ENCODE data around the gene RGS12.

Gene RGS12

DNA sequence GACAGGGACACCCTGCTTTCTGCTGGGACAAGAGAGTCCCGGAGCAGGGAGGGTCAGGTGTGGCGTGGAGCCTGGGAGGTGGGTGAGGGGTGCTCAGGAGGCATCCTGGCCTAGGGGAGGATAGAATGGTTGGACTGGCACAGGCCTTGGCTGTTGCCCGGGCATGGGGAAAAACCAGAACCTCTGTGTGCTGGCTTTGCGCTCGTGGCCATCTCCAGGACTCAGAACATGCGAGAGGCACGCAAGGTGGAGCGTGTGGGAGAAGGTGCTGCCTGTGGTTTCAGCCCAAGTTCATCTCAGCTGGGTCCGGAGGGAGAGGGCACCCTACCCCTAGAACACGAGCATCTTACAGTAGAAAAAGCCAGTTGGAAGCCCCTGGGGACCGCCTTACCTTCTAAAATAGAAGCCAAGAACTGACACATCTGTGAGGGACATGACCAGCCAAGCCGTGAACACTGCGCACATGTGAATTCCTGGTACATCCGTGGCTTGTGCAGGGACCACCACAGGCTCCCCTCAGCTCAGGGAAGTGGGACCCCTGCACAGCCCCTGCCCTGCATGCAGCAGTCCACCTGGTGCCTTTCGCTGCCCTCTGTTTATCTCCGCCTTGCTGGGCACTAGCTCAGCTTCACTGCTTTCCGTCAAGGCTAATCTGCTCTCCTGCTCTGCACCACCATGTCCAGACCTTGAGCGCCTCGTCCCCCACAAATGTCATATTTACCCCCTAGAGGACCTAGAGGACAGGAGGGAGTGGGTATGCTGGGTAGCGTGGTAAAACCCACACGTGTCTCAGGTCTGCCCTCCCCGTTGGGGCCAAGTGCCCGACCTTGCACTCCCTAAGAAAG, 30.4 kb upstream of the RGS12 start:
- DNase-seq (ENCODE audit: insufficient read length, low spot score) (peak; percentile 10), FAIRE-seq (no peak)
- TF ChIP-seq POLR2AphosphoS5 (IDR thresholded peaks at IDR 0.05; ENCODE audit: low read depth, low read length) (no peak), TAF1 (IDR thresholded peaks at IDR 0.05; ENCODE audit: low read depth, low read length) (no peak), POLR2A (IDR thresholded peaks at IDR 0.05; ENCODE audit: low read depth, low read length) (no peak), SPI1 (IDR thresholded peaks at IDR 0.05; ENCODE audit: low read depth, low read length) (no peak), POU2F2 (IDR thresholded peaks at IDR 0.05; ENCODE audit: low read depth, low read length) (no peak), PAX5 (IDR thresholded peaks at IDR 0.05; ENCODE audit: insufficient read depth, low read length, severe bottlenecking) (no peak)

DNA sequence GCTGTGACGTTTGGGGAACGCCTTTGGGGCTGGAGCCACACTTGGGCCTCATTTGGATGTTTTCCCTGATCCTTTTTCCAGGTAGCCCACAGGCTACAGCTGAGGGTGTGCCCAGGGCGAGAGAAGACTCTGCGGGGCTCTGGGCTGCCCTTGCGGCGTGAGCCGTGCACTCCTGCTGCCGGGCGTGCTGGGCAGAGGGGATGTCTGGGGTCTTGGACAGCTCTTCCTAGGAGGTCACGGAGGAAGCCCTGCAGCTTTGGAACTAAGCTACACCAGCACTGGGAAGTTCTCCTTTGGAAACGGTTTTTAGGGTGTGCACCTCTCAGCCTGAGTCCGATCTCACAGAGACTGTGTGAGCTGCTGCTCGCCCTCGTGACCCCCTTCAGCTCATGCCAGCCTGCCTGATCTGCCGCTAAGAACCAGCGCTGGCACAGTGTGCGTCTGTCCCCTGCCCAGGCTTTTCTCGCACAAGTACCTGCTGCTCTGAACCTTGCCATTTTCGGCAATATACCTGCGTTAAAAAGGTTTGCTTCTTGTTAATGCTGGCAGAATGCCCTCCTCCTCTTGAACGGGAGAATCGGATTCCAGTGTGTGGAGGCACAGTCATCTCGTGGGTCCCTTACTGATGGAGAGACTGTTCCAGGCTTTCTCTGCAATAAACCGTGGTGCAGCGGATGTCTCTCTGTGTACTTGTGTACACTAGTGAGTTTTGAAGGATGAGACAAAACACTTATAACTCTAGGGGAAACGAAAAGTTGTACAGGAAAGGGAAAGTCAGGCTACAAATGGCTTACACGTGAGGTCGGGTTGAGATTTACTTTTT, 29.6 kb upstream of the RGS12 start:
- TF ChIP-seq TAF1 (IDR thresholded peaks at IDR 0.05; ENCODE audit: low read depth, low read length) (no peak), POLR2AphosphoS5 (IDR thresholded peaks at IDR 0.05; ENCODE audit: low read depth, low read length) (no peak), SPI1 (IDR thresholded peaks at IDR 0.05; ENCODE audit: low read depth, low read length) (no peak), PAX5 (IDR thresholded peaks at IDR 0.05; ENCODE audit: insufficient read depth, low read length, severe bottlenecking) (no peak), POU2F2 (IDR thresholded peaks at IDR 0.05; ENCODE audit: low read depth, low read length) (no peak), POLR2A (IDR thresholded peaks at IDR 0.05; ENCODE audit: low read depth, low read length) (no peak)
- DNase-seq (ENCODE audit: insufficient read length, low spot score) (peak; percentile 10), FAIRE-seq (no peak)

DNA sequence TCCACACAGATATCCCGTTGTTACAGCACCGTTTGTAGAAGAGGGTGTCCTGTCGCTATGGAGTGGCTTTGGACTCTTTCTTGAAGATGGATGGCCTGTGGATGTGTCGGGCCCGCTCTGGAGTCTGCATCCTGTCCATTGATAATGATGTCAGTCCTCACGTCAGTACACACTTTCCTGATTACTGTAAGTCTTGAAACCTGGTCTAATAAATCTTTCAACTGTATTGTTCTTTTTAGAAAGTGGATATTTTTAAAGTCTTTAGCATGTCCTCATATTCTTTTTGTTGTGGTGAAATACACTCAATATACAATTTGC, 29.0 kb upstream of the RGS12 start:
- FAIRE-seq: no peak
- DNase-seq (ENCODE audit: insufficient read length, low spot score): no peak
- TF ChIP-seq SPI1 (IDR thresholded peaks at IDR 0.05; ENCODE audit: low read depth, low read length) (no peak), POLR2AphosphoS5 (IDR thresholded peaks at IDR 0.05; ENCODE audit: low read depth, low read length) (no peak), PAX5 (IDR thresholded peaks at IDR 0.05; ENCODE audit: insufficient read depth, low read length, severe bottlenecking) (no peak), POLR2A (IDR thresholded peaks at IDR 0.05; ENCODE audit: low read depth, low read length) (no peak), POU2F2 (IDR thresholded peaks at IDR 0.05; ENCODE audit: low read depth, low read length) (no peak), TAF1 (IDR thresholded peaks at IDR 0.05; ENCODE audit: low read depth, low read length) (no peak)

DNA sequence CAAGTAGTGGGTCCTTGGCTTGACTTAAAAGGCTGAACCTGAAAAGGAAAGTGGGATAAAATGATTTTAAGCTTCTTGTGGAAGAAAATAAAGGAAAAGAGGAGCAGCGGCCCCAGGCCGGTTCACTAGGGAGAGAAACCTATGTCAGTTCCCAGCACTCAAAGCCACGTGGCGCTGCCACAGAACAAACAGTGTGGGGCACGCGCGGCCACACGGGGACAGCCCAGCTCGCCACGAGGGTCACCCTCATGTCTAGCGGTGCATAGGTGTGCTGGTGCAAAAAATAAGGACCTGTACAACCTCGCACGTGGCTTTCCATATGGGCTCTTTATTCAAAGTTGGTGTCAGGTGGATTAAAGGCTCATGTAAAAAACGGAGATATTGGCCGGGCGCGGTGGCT, 26.7 kb upstream of the RGS12 start:
- DNase-seq (ENCODE audit: insufficient read length, low spot score) (no peak), FAIRE-seq (no peak)
- no peak for TF ChIP-seq POLR2A (IDR thresholded peaks at IDR 0.05; ENCODE audit: low read depth, low read length)

DNA sequence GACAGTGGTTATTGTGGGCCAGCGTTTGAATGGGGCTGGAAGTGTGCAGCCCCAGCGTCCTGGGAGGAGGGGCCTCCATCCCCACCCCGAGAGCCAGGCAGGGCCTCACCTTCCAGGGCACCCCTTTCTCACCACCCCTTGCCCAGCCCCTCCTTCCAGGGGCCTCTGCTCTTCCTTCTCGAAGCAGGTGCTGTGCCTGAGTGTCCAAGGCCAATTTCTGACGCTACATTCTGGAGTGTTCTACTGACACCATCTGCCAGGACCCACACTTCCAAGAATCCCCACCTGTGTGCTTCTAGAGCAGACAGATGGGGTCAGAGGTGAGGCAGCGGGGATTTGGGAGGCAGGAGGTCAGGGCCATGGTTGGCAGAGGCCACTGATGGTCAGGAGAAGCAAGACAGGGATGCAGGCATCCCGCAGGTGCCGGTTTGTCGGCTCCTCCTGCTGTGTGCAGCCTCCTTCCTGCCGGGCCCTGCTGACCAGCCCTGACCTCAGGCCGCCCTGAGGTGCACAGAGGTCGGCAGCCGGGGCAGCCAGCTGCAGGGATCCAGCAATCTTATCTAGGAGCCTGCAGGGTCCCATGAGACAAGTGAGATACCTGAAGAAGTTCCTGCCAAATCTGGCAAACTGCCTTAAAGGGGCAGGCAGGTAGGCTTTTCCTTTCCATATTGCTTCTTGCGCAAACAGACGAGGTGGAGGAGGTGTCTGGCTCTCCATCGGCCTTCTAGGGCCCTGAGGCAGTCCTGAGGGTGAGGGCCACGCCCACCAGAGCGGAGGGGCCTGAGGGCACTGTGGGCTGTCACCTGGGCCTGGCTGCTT, 25.0 kb upstream of the RGS12 start:
- no peak for FAIRE-seq
- no peak for DNase-seq (ENCODE audit: insufficient read length, low spot score)
- no peak for TF ChIP-seq POLR2AphosphoS5 (IDR thresholded peaks at IDR 0.05; ENCODE audit: low read depth, low read length)
- TF ChIP-seq SPI1 (IDR thresholded peaks at IDR 0.05; ENCODE audit: low read depth, low read length): no peak
- TF ChIP-seq PAX5 (IDR thresholded peaks at IDR 0.05; ENCODE audit: insufficient read depth, low read length, severe bottlenecking): no peak
- no peak for TF ChIP-seq TAF1 (IDR thresholded peaks at IDR 0.05; ENCODE audit: low read depth, low read length)
- TF ChIP-seq POLR2A (IDR thresholded peaks at IDR 0.05; ENCODE audit: low read depth, low read length): no peak
- no peak for TF ChIP-seq POU2F2 (IDR thresholded peaks at IDR 0.05; ENCODE audit: low read depth, low read length)

DNA sequence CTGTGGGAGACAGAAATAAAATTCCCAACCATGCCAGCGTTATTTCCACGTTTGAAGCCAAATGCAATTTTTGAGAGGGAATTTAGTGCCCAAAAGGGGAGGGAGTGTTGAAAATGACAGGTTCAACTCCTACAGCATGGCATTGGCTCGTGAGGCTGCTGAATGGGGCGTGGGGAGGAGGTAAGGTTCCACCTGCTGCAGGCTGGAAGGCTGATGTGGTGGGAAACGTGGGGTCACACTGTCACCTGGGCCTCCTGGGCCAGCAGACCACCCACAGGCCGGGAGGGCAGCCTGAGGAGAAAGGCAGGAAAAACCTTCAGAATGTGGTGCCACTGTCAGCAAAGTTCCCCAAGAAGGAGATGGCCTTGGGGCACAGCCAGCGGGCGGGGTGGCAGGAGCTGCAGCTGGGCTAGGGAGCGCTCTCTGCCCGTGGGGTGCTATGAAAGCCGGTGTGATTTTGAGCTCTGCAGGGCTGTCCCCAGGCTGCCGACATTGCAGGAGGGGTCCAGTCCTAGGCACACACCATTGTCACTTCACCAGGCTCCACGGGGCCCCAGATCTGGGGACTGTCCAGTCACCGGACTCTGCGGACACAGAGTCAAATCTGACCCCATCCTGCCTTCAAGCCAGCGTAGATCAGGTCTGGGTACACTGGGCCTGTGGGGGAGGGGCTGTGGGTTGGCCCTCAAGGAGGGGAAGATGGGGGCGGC, 24.3 kb upstream of the RGS12 start:
- TF ChIP-seq TAF1 (IDR thresholded peaks at IDR 0.05; ENCODE audit: low read depth, low read length) (no peak), POLR2A (IDR thresholded peaks at IDR 0.05; ENCODE audit: low read depth, low read length) (no peak), POLR2AphosphoS5 (IDR thresholded peaks at IDR 0.05; ENCODE audit: low read depth, low read length) (no peak), POU2F2 (IDR thresholded peaks at IDR 0.05; ENCODE audit: low read depth, low read length) (no peak), SPI1 (IDR thresholded peaks at IDR 0.05; ENCODE audit: low read depth, low read length) (no peak), PAX5 (IDR thresholded peaks at IDR 0.05; ENCODE audit: insufficient read depth, low read length, severe bottlenecking) (no peak)
- DNase-seq (ENCODE audit: insufficient read length, low spot score) (no peak), FAIRE-seq (no peak)

DNA sequence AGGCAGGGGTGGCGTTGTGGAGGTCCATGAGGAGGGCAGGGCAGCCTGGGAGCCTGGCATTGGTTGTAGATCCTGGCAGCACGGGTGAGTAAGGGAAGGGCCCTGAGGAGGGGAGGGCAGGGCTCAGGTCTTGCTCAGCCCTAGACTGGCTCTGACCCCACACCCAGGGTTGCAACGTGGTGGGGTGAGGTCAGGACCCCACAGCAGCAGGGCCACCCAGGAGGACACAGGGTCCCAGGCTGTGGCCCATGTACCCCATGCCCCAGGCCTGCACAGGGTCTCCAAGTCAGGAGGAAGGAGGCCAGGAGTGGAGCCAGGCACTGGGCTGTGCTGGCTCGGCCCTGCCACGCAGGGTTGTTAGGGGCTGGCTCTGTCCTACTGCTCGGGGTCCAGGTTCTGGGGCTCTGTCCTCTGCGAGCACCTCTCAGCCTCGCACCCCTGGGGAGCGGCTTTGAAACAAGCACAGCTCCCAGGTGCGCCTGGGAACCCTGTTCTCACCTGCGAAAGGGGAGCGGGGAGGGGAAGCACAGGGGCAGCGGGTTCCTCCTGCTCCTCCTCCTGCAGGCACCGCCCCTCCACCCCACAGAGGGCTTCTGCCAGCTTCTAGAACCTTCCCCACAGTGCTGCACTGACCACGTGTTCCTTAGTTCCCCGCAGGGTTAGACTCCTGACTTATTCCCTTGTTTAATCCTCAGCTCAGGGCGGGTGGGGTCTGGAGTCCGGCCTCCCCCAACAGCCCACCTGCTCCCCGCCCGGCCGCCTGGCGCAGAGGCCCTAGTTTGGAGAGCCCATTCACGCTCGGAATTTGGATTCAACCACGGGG, 23.5 kb upstream of the RGS12 start:
- no peak for TF ChIP-seq POU2F2 (IDR thresholded peaks at IDR 0.05; ENCODE audit: low read depth, low read length)
- no peak for TF ChIP-seq POLR2AphosphoS5 (IDR thresholded peaks at IDR 0.05; ENCODE audit: low read depth, low read length)
- TF ChIP-seq TAF1 (IDR thresholded peaks at IDR 0.05; ENCODE audit: low read depth, low read length): no peak
- no peak for TF ChIP-seq SPI1 (IDR thresholded peaks at IDR 0.05; ENCODE audit: low read depth, low read length)
- no peak for TF ChIP-seq POLR2A (IDR thresholded peaks at IDR 0.05; ENCODE audit: low read depth, low read length)
- no peak for TF ChIP-seq PAX5 (IDR thresholded peaks at IDR 0.05; ENCODE audit: insufficient read depth, low read length, severe bottlenecking)
- no peak for DNase-seq (ENCODE audit: insufficient read length, low spot score)
- no peak for FAIRE-seq

DNA sequence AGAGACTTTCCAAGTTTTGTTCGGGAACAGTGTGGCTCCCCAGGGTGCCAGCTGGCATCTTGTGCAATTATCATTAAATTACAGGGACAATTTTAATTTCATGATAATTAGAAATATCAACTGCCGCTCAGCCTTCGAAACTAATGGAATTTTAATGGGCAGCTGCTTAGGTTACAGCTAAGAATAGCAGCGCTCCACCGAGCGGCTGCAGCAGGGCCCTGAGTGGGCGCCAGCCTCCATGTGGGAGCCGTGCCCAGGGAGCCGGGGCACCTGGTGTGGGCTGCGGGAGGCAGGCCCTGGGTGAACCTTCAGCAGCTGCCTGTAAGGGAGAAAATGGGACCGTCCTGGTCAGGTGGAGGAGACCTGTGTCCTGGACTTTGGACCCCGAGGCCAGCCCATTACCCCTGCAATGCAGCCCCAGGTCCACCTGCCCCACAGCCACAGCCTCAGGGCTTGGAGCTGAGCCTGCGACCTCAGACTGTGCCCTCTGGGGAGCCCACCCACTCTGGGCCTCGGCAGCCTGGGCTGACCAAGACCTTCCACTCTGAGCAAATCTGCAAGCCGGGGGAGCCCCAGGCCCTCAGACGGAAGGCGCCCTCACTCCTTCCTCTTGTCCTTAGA, 22.7 kb upstream of the RGS12 start:
- DNase-seq (ENCODE audit: insufficient read length, low spot score) (no peak), FAIRE-seq (no peak)
- TF ChIP-seq PAX5 (IDR thresholded peaks at IDR 0.05; ENCODE audit: insufficient read depth, low read length, severe bottlenecking) (no peak), SPI1 (IDR thresholded peaks at IDR 0.05; ENCODE audit: low read depth, low read length) (no peak), TAF1 (IDR thresholded peaks at IDR 0.05; ENCODE audit: low read depth, low read length) (no peak), POLR2AphosphoS5 (IDR thresholded peaks at IDR 0.05; ENCODE audit: low read depth, low read length) (no peak), POU2F2 (IDR thresholded peaks at IDR 0.05; ENCODE audit: low read depth, low read length) (no peak), POLR2A (IDR thresholded peaks at IDR 0.05; ENCODE audit: low read depth, low read length) (no peak)
